WTC11 (cell line): ENCODE measurements around the gene PRAC2. TPM values are rescaled to one million over a fixed set of nuclear protein-coding genes. Genes with fewer than 3 reads are reported as not detected.

ENCODE experiments used
- ATAC-seq: fragments of 200-7000 bp; cut with Tn5 transposase; 2 replicates; pipeline ENCODE4 v1.10.0; 2021; ENCODE audit warnings: mild to moderate bottlenecking, moderate library complexity
- CTCF ChIA-PET: fragments of 300-600 bp; sonication (Branson Sonifier 250); formaldehyde crosslinking; loops from one replicate; lab custom pipeline; 2021; ENCODE audit warnings: antibody characterized with exemption; lab: Charles Lee
- POLR2A ChIA-PET: fragments of 350-600 bp; sonication (Branson Sonifier 250); formaldehyde crosslinking; loops from one replicate; lab custom pipeline; 2021; ENCODE audit warnings: antibody characterized with exemption; lab: Charles Lee
- DNase-seq: peaks from one replicate; pipeline ENCODE4 v3.0.0; 2021; ENCODE audit warnings: low spot score
- H3K27ac Mint-ChIP-seq: 2 replicates; pipeline ENCODE4 v1.8.0; 2021; ENCODE audit warnings: mixed read lengths
- H3K27me3 Mint-ChIP-seq: 2 replicates; pipeline ENCODE4 v1.8.0; 2021; ENCODE audit warnings: low read depth, mild to moderate bottlenecking, moderate library complexity, mixed read lengths
- H3K36me3 Mint-ChIP-seq: 2 replicates; pipeline ENCODE4 v1.8.0; 2021; ENCODE audit warnings: mixed read lengths
- H3K4me1 Mint-ChIP-seq: 2 replicates; pipeline ENCODE4 v1.8.0; 2022; ENCODE audit warnings: mixed read lengths
- H3K4me3 Mint-ChIP-seq: 2 replicates; pipeline ENCODE4 v1.8.0; 2021; ENCODE audit warnings: mild to moderate bottlenecking, moderate library complexity, mixed read lengths
- H3K9me3 Mint-ChIP-seq: 2 replicates; pipeline ENCODE4 v1.8.0; 2021; ENCODE audit warnings: mixed read lengths
- ATF6 ChIP-seq: sonication (generic); formaldehyde crosslinking; IDR thresholded peaks from 2 replicates; pipeline ENCODE4 v1.8.1; 2023; ENCODE audit warnings: mild to moderate bottlenecking, missing genetic modification reagents
- CDX4 ChIP-seq: fragments of 250-450 bp; sonication (Bioruptor Pico); IDR thresholded peaks from 2 replicates; pipeline ENCODE4 v1.9.0; 2021; ENCODE audit warnings: moderate library complexity, mild to moderate bottlenecking, inconsistent platforms, borderline replicate concordance
- CREB1 ChIP-seq: sonication (generic); formaldehyde crosslinking; IDR thresholded peaks from 2 replicates; pipeline ENCODE4 v1.8.0; 2023; ENCODE audit warnings: mild to moderate bottlenecking, missing genetic modification reagents
- ELF4 ChIP-seq: sonication (generic); formaldehyde crosslinking; IDR thresholded peaks from 2 replicates; pipeline ENCODE4 v1.8.1; 2022; ENCODE audit warnings: low read depth, mild to moderate bottlenecking, moderate library complexity, missing genetic modification reagents
- ESRRA ChIP-seq: sonication (generic); formaldehyde crosslinking; IDR thresholded peaks from 2 replicates; pipeline ENCODE4 v1.8.1; 2022; ENCODE audit warnings: mild to moderate bottlenecking, missing genetic modification reagents, borderline replicate concordance
- FOXJ3 ChIP-seq: sonication (generic); formaldehyde crosslinking; IDR thresholded peaks from 2 replicates; pipeline ENCODE4 v1.9.0; 2021; ENCODE audit warnings: missing genetic modification reagents, mild to moderate bottlenecking, borderline replicate concordance
- FOXP4 ChIP-seq: sonication (generic); formaldehyde crosslinking; IDR thresholded peaks from 2 replicates; pipeline ENCODE4 v1.8.0; 2022; ENCODE audit warnings: mild to moderate bottlenecking, missing genetic modification reagents
- GABPB1 ChIP-seq: sonication (generic); formaldehyde crosslinking; IDR thresholded peaks from 2 replicates; pipeline ENCODE4 v1.8.1; 2023; ENCODE audit warnings: mild to moderate bottlenecking, missing genetic modification reagents
- GRHL2 ChIP-seq: fragments of 250-450 bp; sonication (Bioruptor Pico); IDR thresholded peaks from 2 replicates; pipeline ENCODE4 v1.8.0; 2022; ENCODE audit warnings: mild to moderate bottlenecking, moderate library complexity; ENCODE audit not compliant: insufficient replicate concordance, severe bottlenecking
- GTF2I ChIP-seq: fragments of 250-450 bp; sonication (Bioruptor Pico); conservative IDR thresholded peaks from 2 replicates; pipeline ENCODE4 v1.4.0; 2021; ENCODE audit warnings: mild to moderate bottlenecking
- IRF1 ChIP-seq: sonication (generic); formaldehyde crosslinking; IDR thresholded peaks from 2 replicates; pipeline ENCODE4 v1.8.0; 2023; ENCODE audit warnings: missing genetic modification reagents
- NFATC4 ChIP-seq: fragments of 250-450 bp; sonication (Bioruptor Pico); IDR thresholded peaks from 2 replicates; pipeline ENCODE4 v1.9.0; 2021; ENCODE audit warnings: mild to moderate bottlenecking
- PRDM15 ChIP-seq: sonication (generic); formaldehyde crosslinking; IDR thresholded peaks from 2 replicates; pipeline ENCODE4 v1.8.0; 2022; ENCODE audit warnings: missing genetic modification reagents
- ZBTB21 ChIP-seq: sonication (generic); formaldehyde crosslinking; IDR thresholded peaks from 2 replicates; pipeline ENCODE4 v1.8.1; 2023; ENCODE audit warnings: mild to moderate bottlenecking, missing genetic modification reagents, borderline replicate concordance
- ZBTB43 ChIP-seq: sonication (generic); formaldehyde crosslinking; IDR thresholded peaks from 2 replicates; pipeline ENCODE4 v1.8.1; 2023; ENCODE audit warnings: mild to moderate bottlenecking, missing genetic modification reagents
- ZMAT4 ChIP-seq: fragments of 250-450 bp; sonication (Bioruptor Pico); IDR thresholded peaks from 2 replicates; pipeline ENCODE4 v1.9.0; 2021; ENCODE audit warnings: mild to moderate bottlenecking
- ZNF219 ChIP-seq: sonication (generic); formaldehyde crosslinking; IDR thresholded peaks from 2 replicates; pipeline ENCODE4 v1.8.0; 2023; ENCODE audit warnings: missing genetic modification reagents, mild to moderate bottlenecking, borderline replicate concordance
- ZNF396 ChIP-seq: fragments of 250-450 bp; sonication (Bioruptor Pico); IDR thresholded peaks from 2 replicates; pipeline ENCODE4 v1.8.0; 2021; ENCODE audit warnings: mild to moderate bottlenecking, moderate library complexity, borderline replicate concordance
- ZNF416 ChIP-seq: fragments of 250-450 bp; sonication (Bioruptor Pico); IDR thresholded peaks from 2 replicates; pipeline ENCODE4 v1.9.0; 2021; ENCODE audit warnings: mild to moderate bottlenecking, inconsistent platforms
- ZNF512 ChIP-seq: sonication (generic); formaldehyde crosslinking; IDR thresholded peaks from 2 replicates; pipeline ENCODE4 v1.8.1; 2022; ENCODE audit warnings: missing genetic modification reagents, borderline replicate concordance
- total RNA-seq: library from RNA; stranded (reverse); gene quantifications from 3 replicates; pipeline ENCODE4 v1.2.3, GENCODE V29; 2021

The PRAC2 gene
- total RNA-seq, 1 experiment from 2014 or later, result 22.3 TPM

GRCh38 chr17:48769009-48769675 is 46.2 kb downstream of the PRAC2 start (continued):
- TF ChIP-seq NFATC4 (CRISPR knock-in tag) (no peak), ZBTB21 (CRISPR knock-in tag) (no peak), ESRRA (CRISPR knock-in tag) (no peak), GTF2I (no peak), IRF1 (CRISPR knock-in tag) (no peak), PRDM15 (CRISPR knock-in tag) (no peak), CREB1 (CRISPR knock-in tag) (no peak), CDX4 (CRISPR knock-in tag) (no peak), ZNF396 (CRISPR knock-in tag) (no peak), ZNF416 (CRISPR knock-in tag) (no peak), FOXJ3 (CRISPR knock-in tag) (no peak), FOXP4 (CRISPR knock-in tag) (no peak), GRHL2 (no peak)
- TF ChIP-seq, all 79 proteins: peak for 0

GRCh38 chr17:48770954-48771353 is 48.0 kb downstream of the PRAC2 start:
- peaks cover 4% of the 10 kb centered on the region for H3K9me3 Mint-ChIP-seq

More at GRCh38 chr17:48770954-48771353, 48.0 kb downstream of the PRAC2 start:
- ATAC-seq (no peak), DNase-seq (no peak)
- ChIA-PET POLR2A (no interaction called here), CTCF (interaction anchor here (3.5 kb wide), 1 partner anchor 46 kb away, joined by 14 read pairs; no protein-coding TSS in a partner anchor)
- TF ChIP-seq ZNF512 (CRISPR knock-in tag) (no peak), ZBTB21 (CRISPR knock-in tag) (no peak), ZNF219 (CRISPR knock-in tag) (no peak), FOXP4 (CRISPR knock-in tag) (no peak), ELF4 (CRISPR knock-in tag) (no peak), GABPB1 (no peak), ZMAT4 (CRISPR knock-in tag) (no peak), ZBTB43 (CRISPR knock-in tag) (no peak), ATF6 (CRISPR knock-in tag) (no peak)
- H3K4me3 Mint-ChIP-seq, result no peak overlapping the region
- H3K36me3 Mint-ChIP-seq, result no peaks in the 10 kb centered on the region
- H3K27ac Mint-ChIP-seq, result no peak overlapping the region
- peaks cover 26% of the 10 kb centered on the region for H3K27me3 Mint-ChIP-seq
- no peaks in the 10 kb centered on the region for H3K4me1 Mint-ChIP-seq
